Left ventricle myocardium inferior (tissue), 1 donor: ENCODE data around the gene WDFY1. TPM values are rescaled to one million over a fixed set of nuclear protein-coding genes. Genes with fewer than 3 reads are reported as not detected.

ENCODE experiments used
- DNase-seq: peaks from one replicate; pipeline ENCODE4 v3.0.0-alpha.2; 2020
- H3K27ac ChIP-seq: fragments of 200-600 bp; replicated peaks from 2 replicates; pipeline ENCODE4 v1.8.0; 2021
- H3K27me3 ChIP-seq: fragments of 200-600 bp; 2 replicates; pipeline ENCODE4 v1.8.0; 2021; ENCODE audit warnings: low read depth
- H3K36me3 ChIP-seq: fragments of 200-600 bp; 2 replicates; pipeline ENCODE4 v1.8.0; 2021
- H3K4me1 ChIP-seq: fragments of 200-600 bp; 2 replicates; pipeline ENCODE4 v1.8.0; 2021
- H3K4me3 ChIP-seq: fragments of 200-600 bp; 2 replicates; pipeline ENCODE4 v1.8.0; 2021; ENCODE audit warnings: mild to moderate bottlenecking, moderate library complexity
- H3K9me3 ChIP-seq: fragments of 200-600 bp; replicated peaks from 2 replicates; pipeline ENCODE4 v1.8.0; 2021
- CTCF ChIP-seq: fragments of 200-600 bp; IDR thresholded peaks from 2 replicates; pipeline ENCODE4 v1.8.0; 2021; ENCODE audit warnings: antibody characterized with exemption, mild to moderate bottlenecking, borderline replicate concordance
- intact Hi-C: fragments of 100-400 bp; cut with micrococcal nuclease; formaldehyde crosslinking; loops from one replicate; pipeline ENCODE4 v1.11.0; 2022
- total RNA-seq: library from RNA; stranded (reverse); fragmentation: NEBNext Ultra II Directional; extraction: Animal tissue kit (Norgen Biotek cat#: 25700); gene quantifications from one replicate; pipeline ENCODE4 v1.2.1, GENCODE V29; 2021
- donor health status: DM: no; HTN: yes; CAD: no; lungs with severe emphysema.

WDFY1 gene
- total RNA-seq, 1 donor from 2014 or later = 12.6 TPM

GRCh38 chr2:223920109-223920508 lies 25.0 kb downstream of the WDFY1 start:
- Histone ChIP-seq H3K9me3 (no peaks in the 10 kb centered on the region), H3K27ac (no peak overlapping the region), H3K36me3 (peaks cover 15% of the 10 kb centered on the region), H3K4me3 (no peak overlapping the region), H3K27me3 (no peaks in the 10 kb centered on the region), H3K4me1 (peaks cover 52% of the 10 kb centered on the region)
- intact Hi-C loops = no loop called here
- no peak for TF ChIP-seq CTCF
- DNase-seq = no peak

- Histone ChIP-seq H3K4me3 (no peak overlapping the region), H3K9me3 (no peaks in the 10 kb centered on the region), H3K36me3 (peaks cover 15% of the 10 kb centered on the region), H3K27ac (peak overlapping the region; percentile 18), H3K27me3 (no peaks in the 10 kb centered on the region), H3K4me1 (peaks cover 44% of the 10 kb centered on the region)
- no peak for DNase-seq
- no peak for TF ChIP-seq CTCF
- intact Hi-C loops = no loop called here
Measured at GRCh38 chr2:223918671-223919134, 26.4 kb downstream of the WDFY1 start.

GRCh38 chr2:223916181-223916920 lies 28.8 kb downstream of the WDFY1 start:
- intact Hi-C loops = no loop called here
- peaks cover 20% of the 10 kb centered on the region for H3K36me3 ChIP-seq
- peaks cover 42% of the 10 kb centered on the region for H3K4me1 ChIP-seq

GRCh38 chr2:223915071-223915470 lies 30.1 kb downstream of the WDFY1 start:
- H3K27me3 ChIP-seq = no peaks in the 10 kb centered on the region
- TF ChIP-seq CTCF = no peak
- no peak for DNase-seq
- no peak overlapping the region for H3K27ac ChIP-seq
- H3K9me3 ChIP-seq = no peaks in the 10 kb centered on the region
- intact Hi-C loops = no loop called here
- peaks cover 41% of the 10 kb centered on the region for H3K4me1 ChIP-seq
- H3K4me3 ChIP-seq = no peak overlapping the region
- H3K36me3 ChIP-seq = peaks cover 20% of the 10 kb centered on the region

More at GRCh38 chr2:223916181-223916920, 28.8 kb downstream of the WDFY1 start:
- DNase-seq = no peak
- Histone ChIP-seq H3K4me3 (no peak overlapping the region), H3K27ac (no peak overlapping the region), H3K27me3 (no peaks in the 10 kb centered on the region), H3K9me3 (no peaks in the 10 kb centered on the region)
- no peak for TF ChIP-seq CTCF

- DNase-seq = no peak
- intact Hi-C loops = no loop called here
- no peak for TF ChIP-seq CTCF
- Histone ChIP-seq H3K4me1 (peaks cover 41% of the 10 kb centered on the region), H3K27me3 (no peaks in the 10 kb centered on the region), H3K27ac (no peak overlapping the region), H3K9me3 (no peaks in the 10 kb centered on the region), H3K36me3 (peaks cover 20% of the 10 kb centered on the region), H3K4me3 (no peak overlapping the region)
Measured at GRCh38 chr2:223914324-223914723, 30.8 kb downstream of the WDFY1 start.
